SK-N-DZ (cell line): Measurements from ENCODE around the gene ARL4A.
"Not testable (repeated sequence)": the region's sequence is repeated elsewhere in the genome, so short reads cannot be mapped to it uniquely, and the experiment has no call there.

Experiments used
- DNase-seq: peaks from one replicate; pipeline ENCODE4 v3.0.0-alpha.2; 2015; ENCODE audit warnings: low spot score

The ARL4A gene

GRCh38 chr7:12661581-12661980, 25.9 kb upstream of the ARL4A start:
- no peak for DNase-seq

- no peak for DNase-seq
These were observed 17.3 kb upstream of the ARL4A start for GRCh38 chr7:12670000-12670729.

- no peak for DNase-seq
These were observed 16.5 kb upstream of the ARL4A start for GRCh38 chr7:12670743-12671520.

GRCh38 chr7:12673436-12673835, 14.0 kb upstream of the ARL4A start:
- DNase-seq: not testable (repeated sequence)

- DNase-seq: no peak
These were observed 13.4 kb upstream of the ARL4A start for GRCh38 chr7:12674053-12674452.

- no peak for DNase-seq
These were observed 12.6 kb upstream of the ARL4A start for GRCh38 chr7:12674861-12675260.

GRCh38 chr7:12683678-12684585, 3.5 kb upstream of the ARL4A start:
- no peak for DNase-seq

GRCh38 chr7:12684733-12685132, 2.7 kb upstream of the ARL4A start:
- DNase-seq: no peak

GRCh38 chr7:12685550-12685949, 1.9 kb upstream of the ARL4A start:
- DNase-seq: peak; percentile 9

GRCh38 chr7:12686234-12686890, 1.1 kb upstream of the ARL4A start:
- DNase-seq: peak; percentile 87

- no peak for DNase-seq
These were observed 312 bp downstream of the ARL4A start for GRCh38 chr7:12687718-12688171.

GRCh38 chr7:12688485-12689170, 1.2 kb downstream of the ARL4A start:
- DNase-seq: not testable (repeated sequence)

GRCh38 chr7:12689451-12689850, 2.0 kb downstream of the ARL4A start:
- DNase-seq: no peak

- no peak for DNase-seq
These were observed 2.8 kb downstream of the ARL4A start for GRCh38 chr7:12690041-12690878.

- DNase-seq: not testable (repeated sequence)
These were observed 4.0 kb downstream of the ARL4A start for GRCh38 chr7:12691388-12691787.

GRCh38 chr7:12692035-12692434, 4.6 kb downstream of the ARL4A start:
- DNase-seq: no peak

GRCh38 chr7:12692479-12693259, 5.2 kb downstream of the ARL4A start:
- no peak for DNase-seq

GRCh38 chr7:12694817-12695216, 7.4 kb downstream of the ARL4A start:
- DNase-seq: no peak

- DNase-seq: no peak
These were observed 8.5 kb downstream of the ARL4A start for GRCh38 chr7:12695965-12696364.
